GM23338 (cell line): Measurements from ENCODE around the gene PECR. TPM values are rescaled to one million over a fixed set of nuclear protein-coding genes. Genes with fewer than 3 reads are reported as not detected.
A peak's percentile ranks its signal among the peaks of the same experiment; 100 is the strongest.

ENCODE experiments used
- ATAC-seq: fragments of 200-7000 bp; cut with Tn5 transposase; 3 replicates; pipeline ENCODE4 v1.9.1; 2020
- DNase-seq: peaks from one replicate; pipeline ENCODE4 v3.0.0-alpha.2; 2015; ENCODE audit warnings: low spot score
- H2AFZ ChIP-seq: fragments of 200-600 bp; sonication (generic); 2 replicates; pipeline ENCODE4 v1.8.0; 2016; ENCODE audit warnings: antibody characterized with exemption, mild to moderate bottlenecking, moderate library complexity
- H3F3A ChIP-seq: fragments of 200-600 bp; sonication (generic); replicated peaks from 2 replicates; pipeline ENCODE4 v1.8.0; 2017; ENCODE audit warnings: antibody characterized with exemption, mixed run types, low read depth
- H3K27ac ChIP-seq: fragments of 200-600 bp; sonication (generic); 2 replicates; pipeline ENCODE4 v1.6.1; 2016; ENCODE audit warnings: low read depth
- H3K27me3 ChIP-seq: fragments of 200-600 bp; sonication (generic); 2 replicates; pipeline ENCODE4 v1.8.0; 2016; ENCODE audit warnings: mild to moderate bottlenecking, mixed run types, moderate library complexity; ENCODE audit not compliant: insufficient read depth
- H3K36me3 ChIP-seq: fragments of 200-600 bp; sonication (generic); 2 replicates; pipeline ENCODE4 v1.8.0; 2016; ENCODE audit warnings: mild to moderate bottlenecking; ENCODE audit not compliant: insufficient read depth
- H3K4me1 ChIP-seq: fragments of 200-600 bp; sonication (generic); 2 replicates; pipeline ENCODE4 v1.8.0; 2016; ENCODE audit warnings: mild to moderate bottlenecking, moderate library complexity; ENCODE audit not compliant: insufficient read depth
- H3K4me2 ChIP-seq: fragments of 200-600 bp; sonication (generic); 2 replicates; pipeline ENCODE4 v1.7.1; 2017; ENCODE audit warnings: mixed run types
- H3K4me3 ChIP-seq: fragments of 200-600 bp; sonication (generic); 2 replicates; pipeline ENCODE4 v1.6.1; 2016; ENCODE audit warnings: mixed run types
- H3K79me2 ChIP-seq: fragments of 200-600 bp; sonication (generic); replicated peaks from 2 replicates; pipeline ENCODE4 v1.8.0; 2017; ENCODE audit warnings: mild to moderate bottlenecking; ENCODE audit not compliant: insufficient read depth
- H3K9me2 ChIP-seq: fragments of 200-600 bp; sonication (generic); 2 replicates; pipeline ENCODE4 v1.8.0; 2017; ENCODE audit not compliant: insufficient read depth
- H4K20me1 ChIP-seq: fragments of 200-600 bp; sonication (generic); replicated peaks from 2 replicates; pipeline ENCODE4 v1.8.0; 2017; ENCODE audit warnings: mild to moderate bottlenecking; ENCODE audit not compliant: insufficient read depth
- H3K27ac Mint-ChIP-seq: 2 replicates; pipeline ENCODE4 v1.8.0; 2020; ENCODE audit warnings: inconsistent platforms, mild to moderate bottlenecking, moderate library complexity, mixed read lengths
- H3K27me3 Mint-ChIP-seq: 3 replicates; pipeline ENCODE4 v1.8.0; 2022; ENCODE audit warnings: low read depth, mild to moderate bottlenecking, moderate library complexity, mixed read lengths, inconsistent platforms; ENCODE audit not compliant: insufficient read depth, poor library complexity
- H3K36me3 Mint-ChIP-seq: 3 replicates; pipeline ENCODE4 v1.8.0; 2021; ENCODE audit warnings: low read depth, mild to moderate bottlenecking, inconsistent platforms, moderate library complexity, mixed read lengths
- H3K4me1 Mint-ChIP-seq: 3 replicates; pipeline ENCODE4 v1.8.0; 2020; ENCODE audit warnings: mild to moderate bottlenecking, inconsistent platforms, mixed read lengths
- H3K4me3 Mint-ChIP-seq: 3 replicates; pipeline ENCODE4 v1.8.0; 2021; ENCODE audit warnings: moderate library complexity, mild to moderate bottlenecking, inconsistent platforms, mixed read lengths
- H3K9me3 Mint-ChIP-seq: 3 replicates; pipeline ENCODE4 v1.8.0; 2020; ENCODE audit warnings: moderate library complexity, mild to moderate bottlenecking, inconsistent platforms, mixed read lengths
- STAT1 ChIP-seq: IDR thresholded peaks from one replicate; pipeline ENCODE4 v1.6.1; 2016; ENCODE audit warnings: antibody characterized with exemption; ENCODE audit not compliant: unreplicated experiment
- ZNF331 ChIP-seq: fragments of 250-450 bp; sonication (Bioruptor Pico); IDR thresholded peaks from 2 replicates; pipeline ENCODE4 v1.5.0; 2020; ENCODE audit warnings: low read depth, mild to moderate bottlenecking, moderate library complexity
- polyA plus RNA-seq: library from polyadenylated mRNA; unstranded; fragments of >200 nt; fragmentation: Nextera tagmentation; extraction: Ambion mirVana; gene quantifications from 2 replicates; pipeline ENCODE4 v1.2.1, GENCODE V29; 2016
- total RNA-seq: library from RNA; depleted of rRNA; stranded (reverse); fragments of >200 nt; shearing (Covaris generic); gene quantifications from 2 replicates; pipeline ENCODE4 v1.2.3, GENCODE V29; 2014
- TF ChIP-seq, protein P1 (sequence below): fragments of 250-450 bp; sonication (Bioruptor Pico); IDR thresholded peaks from 2 replicates; pipeline ENCODE4 v1.5.0; 2020; ENCODE audit warnings: mild to moderate bottlenecking, moderate library complexity

Gene PECR
- total and polyA plus RNA-seq, 2 experiments from 2014 or later = 12.1 to 15.5 TPM

- TF ChIP-seq, protein P1, sequence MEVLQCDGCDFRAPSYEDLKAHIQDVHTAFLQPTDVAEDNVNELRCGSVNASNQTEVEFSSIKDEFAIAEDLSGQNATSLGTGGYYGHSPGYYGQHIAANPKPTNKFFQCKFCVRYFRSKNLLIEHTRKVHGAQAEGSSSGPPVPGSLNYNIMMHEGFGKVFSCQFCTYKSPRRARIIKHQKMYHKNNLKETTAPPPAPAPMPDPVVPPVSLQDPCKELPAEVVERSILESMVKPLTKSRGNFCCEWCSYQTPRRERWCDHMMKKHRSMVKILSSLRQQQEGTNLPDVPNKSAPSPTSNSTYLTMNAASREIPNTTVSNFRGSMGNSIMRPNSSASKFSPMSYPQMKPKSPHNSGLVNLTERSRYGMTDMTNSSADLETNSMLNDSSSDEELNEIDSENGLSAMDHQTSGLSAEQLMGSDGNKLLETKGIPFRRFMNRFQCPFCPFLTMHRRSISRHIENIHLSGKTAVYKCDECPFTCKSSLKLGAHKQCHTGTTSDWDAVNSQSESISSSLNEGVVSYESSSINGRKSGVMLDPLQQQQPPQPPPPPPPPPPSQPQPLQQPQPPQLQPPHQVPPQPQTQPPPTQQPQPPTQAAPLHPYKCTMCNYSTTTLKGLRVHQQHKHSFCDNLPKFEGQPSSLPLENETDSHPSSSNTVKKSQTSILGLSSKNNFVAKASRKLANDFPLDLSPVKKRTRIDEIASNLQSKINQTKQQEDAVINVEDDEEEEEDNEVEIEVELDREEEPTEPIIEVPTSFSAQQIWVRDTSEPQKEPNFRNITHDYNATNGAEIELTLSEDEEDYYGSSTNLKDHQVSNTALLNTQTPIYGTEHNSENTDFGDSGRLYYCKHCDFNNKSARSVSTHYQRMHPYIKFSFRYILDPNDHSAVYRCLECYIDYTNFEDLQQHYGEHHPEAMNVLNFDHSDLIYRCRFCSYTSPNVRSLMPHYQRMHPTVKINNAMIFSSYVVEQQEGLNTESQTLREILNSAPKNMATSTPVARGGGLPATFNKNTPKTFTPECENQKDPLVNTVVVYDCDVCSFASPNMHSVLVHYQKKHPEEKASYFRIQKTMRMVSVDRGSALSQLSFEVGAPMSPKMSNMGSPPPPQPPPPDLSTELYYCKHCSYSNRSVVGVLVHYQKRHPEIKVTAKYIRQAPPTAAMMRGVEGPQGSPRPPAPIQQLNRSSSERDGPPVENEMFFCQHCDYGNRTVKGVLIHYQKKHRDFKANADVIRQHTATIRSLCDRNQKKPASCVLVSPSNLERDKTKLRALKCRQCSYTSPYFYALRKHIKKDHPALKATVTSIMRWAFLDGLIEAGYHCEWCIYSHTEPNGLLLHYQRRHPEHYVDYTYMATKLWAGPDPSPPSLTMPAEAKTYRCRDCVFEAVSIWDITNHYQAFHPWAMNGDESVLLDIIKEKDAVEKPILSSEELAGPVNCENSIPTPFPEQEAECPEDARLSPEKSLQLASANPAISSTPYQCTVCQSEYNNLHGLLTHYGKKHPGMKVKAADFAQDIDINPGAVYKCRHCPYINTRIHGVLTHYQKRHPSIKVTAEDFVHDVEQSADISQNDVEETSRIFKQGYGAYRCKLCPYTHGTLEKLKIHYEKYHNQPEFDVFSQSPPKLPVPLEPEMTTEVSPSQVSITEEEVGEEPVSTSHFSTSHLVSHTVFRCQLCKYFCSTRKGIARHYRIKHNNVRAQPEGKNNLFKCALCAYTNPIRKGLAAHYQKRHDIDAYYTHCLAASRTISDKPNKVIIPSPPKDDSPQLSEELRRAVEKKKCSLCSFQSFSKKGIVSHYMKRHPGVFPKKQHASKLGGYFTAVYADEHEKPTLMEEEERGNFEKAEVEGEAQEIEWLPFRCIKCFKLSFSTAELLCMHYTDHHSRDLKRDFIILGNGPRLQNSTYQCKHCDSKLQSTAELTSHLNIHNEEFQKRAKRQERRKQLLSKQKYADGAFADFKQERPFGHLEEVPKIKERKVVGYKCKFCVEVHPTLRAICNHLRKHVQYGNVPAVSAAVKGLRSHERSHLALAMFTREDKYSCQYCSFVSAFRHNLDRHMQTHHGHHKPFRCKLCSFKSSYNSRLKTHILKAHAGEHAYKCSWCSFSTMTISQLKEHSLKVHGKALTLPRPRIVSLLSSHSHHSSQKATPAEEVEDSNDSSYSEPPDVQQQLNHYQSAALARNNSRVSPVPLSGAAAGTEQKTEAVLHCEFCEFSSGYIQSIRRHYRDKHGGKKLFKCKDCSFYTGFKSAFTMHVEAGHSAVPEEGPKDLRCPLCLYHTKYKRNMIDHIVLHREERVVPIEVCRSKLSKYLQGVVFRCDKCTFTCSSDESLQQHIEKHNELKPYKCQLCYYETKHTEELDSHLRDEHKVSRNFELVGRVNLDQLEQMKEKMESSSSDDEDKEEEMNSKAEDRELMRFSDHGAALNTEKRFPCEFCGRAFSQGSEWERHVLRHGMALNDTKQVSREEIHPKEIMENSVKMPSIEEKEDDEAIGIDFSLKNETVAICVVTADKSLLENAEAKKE (CRISPR knock-in tag) = no peak
Observed at GRCh38 chr2:216108310-216108966, 26.8 kb upstream of the PECR start (continued).

DNA sequence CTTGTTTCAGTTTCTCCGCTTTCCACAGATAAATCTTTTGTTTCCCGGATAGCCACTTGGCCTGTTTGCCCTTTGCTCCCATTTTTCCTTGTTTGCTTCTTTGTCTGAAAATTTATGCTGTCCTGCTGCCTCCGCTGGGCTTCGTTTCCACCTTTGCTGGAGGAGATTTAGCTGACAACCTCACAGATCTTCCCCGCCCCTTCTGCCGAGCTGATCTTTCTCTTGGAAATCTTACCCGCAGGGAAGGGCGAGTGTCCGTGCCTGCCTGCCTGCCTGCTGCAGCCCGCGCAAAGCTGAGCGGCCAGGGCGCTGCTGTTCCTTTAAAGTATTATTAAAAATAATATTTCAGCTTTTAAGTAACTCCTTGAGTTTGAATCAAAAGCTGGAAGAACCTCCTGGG, 26.2 kb upstream of the PECR start:
- TF ChIP-seq STAT1 (no peak), ZNF331 (no peak)
- 0 out of 2 replicates have a peak, but pooled peaks cover 4% of the 10 kb centered on the region for H3K9me2 ChIP-seq
- H3K79me2 ChIP-seq = peaks cover 36% of the 10 kb centered on the region
- peak overlapping the region; percentile 89; the same call in 1 of the 2 replicates for H3K27ac ChIP-seq
- peaks cover 22% of the 10 kb centered on the region for H3F3A ChIP-seq
- Mint-ChIP-seq H3K36me3 (peaks cover 35% of the 10 kb centered on the region), H3K27ac (peak overlapping the region; percentile 89), H3K27me3 (peaks cover 9% of the 10 kb centered on the region), H3K4me1 (peaks cover 38% of the 10 kb centered on the region), H3K4me3 (peak overlapping the region; percentile 100), H3K9me3 (no peaks in the 10 kb centered on the region)
- H4K20me1 ChIP-seq = no peaks in the 10 kb centered on the region; the same call in 1 of the 2 replicates
- no peaks in the 10 kb centered on the region for H3K27me3 ChIP-seq
- peak overlapping the region; percentile 15; the same call in 1 of the 2 replicates for H3K4me3 ChIP-seq
- DNase-seq (peak; percentile 60), ATAC-seq (peak; percentile 65)
- H3K4me2 ChIP-seq = peak overlapping the region; percentile 72
- H3K4me1 ChIP-seq = peaks cover 18% of the 10 kb centered on the region; the same call in 1 of the 2 replicates
- H2AFZ ChIP-seq = peak overlapping the region; percentile 88
- H3K36me3 ChIP-seq = peaks cover 23% of the 10 kb centered on the region
